Gastroesophageal sphincter (tissue), 4 donors: ENCODE measurements around the gene GPR15LG. TPM values are rescaled to one million over a fixed set of nuclear protein-coding genes. Genes with fewer than 3 reads are reported as not detected.
"Not testable (repeated sequence)": the region's sequence is repeated elsewhere in the genome, so short reads cannot be mapped to it uniquely, and the experiment has no call there.

Experiments used
- ATAC-seq: fragments of 150-250 bp; one replicate; pipeline ENCODE4 v1.9.1; 2016; ENCODE audit warnings: mild to moderate bottlenecking, moderate library complexity
- H3K27ac ChIP-seq, 4 donors: fragments of 200-600 bp; sonication (generic) in 3 of 4; 1 replicate in 3 of 4; 2 replicates in 1 of 4; pipeline ENCODE4 v1.5.1; 2016 to 2019
- H3K27me3 ChIP-seq: fragments of 200-600 bp; sonication (generic); one replicate; pipeline ENCODE4 v1.5.1; 2019
- H3K36me3 ChIP-seq, 2 donors: fragments of 200-600 bp; sonication (generic); one replicate each; pipeline ENCODE4 v1.5.1; 2019; ENCODE audit warnings: control low read depth in 1 of 2
- H3K4me1 ChIP-seq, 3 donors: fragments of 200-600 bp; sonication (generic); 1 replicate in 2 of 3; 2 replicates in 1 of 3; pipeline ENCODE4 v1.5.1; 2016 to 2019; ENCODE audit warnings: control low read depth in 2 of 3
- H3K4me3 ChIP-seq, 2 donors: fragments of 200-600 bp; sonication (generic); one replicate each; pipeline ENCODE4 v1.5.1; 2019; ENCODE audit warnings: mild to moderate bottlenecking in 1 of 2, moderate library complexity in 1 of 2
- H3K9me3 ChIP-seq, 3 donors: fragments of 200-600 bp; sonication (generic); one replicate each; pipeline ENCODE4 v1.5.1; 2017 to 2019; ENCODE audit warnings: control low read depth in 2 of 3
- CTCF ChIP-seq, 4 experiments: fragments of 200-600 bp in 2 of 4; fragments of 450-650 bp in 2 of 4; sonication (generic) in 1 of 4; IDR thresholded peaks; one replicate each; pipeline ENCODE4 v1.5.1; 2017 to 2019; ENCODE audit warnings: antibody characterized with exemption in 4 of 4, mild to moderate bottlenecking in 2 of 4, moderate library complexity in 2 of 4
- EP300 ChIP-seq: sonication (generic); formaldehyde crosslinking; IDR thresholded peaks from one replicate; pipeline ENCODE4 v1.6.1; 2017; ENCODE audit warnings: antibody characterized with exemption, mild to moderate bottlenecking
- POLR2A ChIP-seq, 2 donors: fragments of 450-650 bp; IDR thresholded peaks; one replicate each; pipeline ENCODE4 v1.6.1; 2017; ENCODE audit warnings: antibody characterized with exemption in 2 of 2, mild to moderate bottlenecking in 2 of 2, moderate library complexity in 1 of 2
- POLR2AphosphoS5 ChIP-seq: sonication (generic); formaldehyde crosslinking; IDR thresholded peaks from one replicate; pipeline ENCODE4 v1.6.1; 2017; ENCODE audit warnings: antibody characterized with exemption
- WGBS, 2 donors: methylation state at CpG; one replicate each; pipeline ENCODE4 v1.1.5; 2018; ENCODE audit warnings: low coverage in 1 of 2; 5-methylcytosine and 5-hydroxymethylcytosine counted together
- total RNA-seq, 4 donors: library from RNA; depleted of rRNA; stranded (reverse); fragments of >200 nt; gene quantifications; one replicate each; pipeline ENCODE4 v1.1.0, GENCODE V29; 2016

GPR15LG gene
- total RNA-seq: 10 to 100 TPM in 1 of 4 donors, 1 to 10 TPM in 1, not detected in 2; 1.2 to 10.1 TPM

GRCh38 chr10:84173501-84173929, at the start of gene GPR15LG:
Gene GPR15LG, plus strand, starts transcription at chr10:84173801. Its CDS starts 51 bp downstream, at chr10:84173852.
- Histone ChIP-seq H3K9me3 (no peaks in the 10 kb centered on the region), H3K4me3 (no peak within 1 kb of the TSS), H3K36me3 (no peaks in the 10 kb centered on the region), H3K27me3 (no peaks in the 10 kb centered on the region), H3K27ac (no peak within 1 kb of the TSS), H3K4me1 (no peaks in the 10 kb centered on the region)
- 86% methylated on average over 2 of the region's 2 CpGs; no CpG with 5 or more reads in 1 of the 2 donors for WGBS, 2 donors
- TF ChIP-seq POLR2AphosphoS5 (no peak), EP300 (no peak), CTCF (IDR thresholded peaks at IDR 0.05) (no peak), POLR2A (IDR thresholded peaks at IDR 0.05) (no peak)
- ATAC-seq: no peak

- not testable (repeated sequence) for ATAC-seq
- WGBS, 2 donors: 59 to 100% methylated on average over 1 to 8 of the region's 10 CpGs
These were observed 47.5 kb upstream of the GPR15LG start for GRCh38 chr10:84125910-84126784.

GRCh38 chr10:84126785-84127167, 46.8 kb upstream of the GPR15LG start:
- Histone ChIP-seq H3K9me3 (peaks cover 0 to 27% (median 0%) of the 10 kb centered on the region in 3 donors), H3K36me3 (no peaks in the 10 kb centered on the region), H3K4me3 (no peak overlapping the region), H3K27ac (no peak overlapping the region), H3K27me3 (peaks cover 28% of the 10 kb centered on the region), H3K4me1 (no peaks in the 10 kb centered on the region)
- TF ChIP-seq POLR2AphosphoS5 (no peak), CTCF (IDR thresholded peaks at IDR 0.05) (no peak), EP300 (no peak), POLR2A (IDR thresholded peaks at IDR 0.05) (no peak)
- no peak for ATAC-seq
- WGBS, 2 donors: 88 to 100% methylated on average over 1 of the region's 1 CpG

More at GRCh38 chr10:84125910-84126784, 47.5 kb upstream of the GPR15LG start:
- not testable (repeated sequence) for H3K4me3 ChIP-seq, H3K4me1 ChIP-seq, H3K36me3 ChIP-seq, H3K27ac ChIP-seq
- peaks cover 0 to 27% (median 0%) of the 10 kb centered on the region in 3 donors for H3K9me3 ChIP-seq
- H3K27me3 ChIP-seq: peaks cover 28% of the 10 kb centered on the region

- Histone ChIP-seq H3K36me3 (no peaks in the 10 kb centered on the region), H3K4me1 (peaks cover 5 to 9% (median 6%) of the 10 kb centered on the region in 3 donors), H3K27ac (no peak overlapping the region), H3K27me3 (peaks cover 11% of the 10 kb centered on the region), H3K4me3 (no peak overlapping the region), H3K9me3 (no peaks in the 10 kb centered on the region)
- 79 to 86% methylated on average over 1 to 2 of the region's 2 CpGs for WGBS, 2 donors
- no peak for ATAC-seq
- no peak for TF ChIP-seq EP300
- TF ChIP-seq POLR2A (IDR thresholded peaks at IDR 0.05): no peak
- no peak for TF ChIP-seq CTCF (IDR thresholded peaks at IDR 0.05)
- TF ChIP-seq POLR2AphosphoS5: no peak
These were observed 37.8 kb upstream of the GPR15LG start for GRCh38 chr10:84135836-84136235.

GRCh38 chr10:84137811-84138210, 35.8 kb upstream of the GPR15LG start:
- Histone ChIP-seq H3K27me3 (peaks cover 1% of the 10 kb centered on the region), H3K9me3 (no peaks in the 10 kb centered on the region), H3K4me3 (no peak overlapping the region), H3K4me1 (peaks cover 9 to 22% (median 14%) of the 10 kb centered on the region in 3 donors), H3K27ac (no peak overlapping the region), H3K36me3 (peaks cover 0 to 15% of the 10 kb centered on the region in 2 donors)
- no peak for ATAC-seq
- 97 to 100% methylated on average over 1 to 2 of the region's 2 CpGs for WGBS, 2 donors
- TF ChIP-seq CTCF (IDR thresholded peaks at IDR 0.05) (no peak), EP300 (no peak), POLR2A (IDR thresholded peaks at IDR 0.05) (no peak), POLR2AphosphoS5 (no peak)
